Mammary epithelial cell (primary cell): ENCODE results near the gene LRIG2.

Source experiments
- EZH2 ChIP-seq: IDR thresholded peaks from 2 replicates; pipeline ENCODE4 v1.6.1; 2012; ENCODE audit warnings: low read length, inconsistent platforms, borderline replicate concordance
- TF ChIP-seq, protein P1 (sequence below), 2 donors: IDR thresholded peaks in 1 of 2; conservative IDR thresholded peaks in 1 of 2; 2 replicates each; pipeline ENCODE4 v1.5.1; 2011 to 2012; ENCODE audit warnings: inconsistent platforms in 2 of 2, low read length in 2 of 2, mild to moderate bottlenecking in 2 of 2, control low read depth in 1 of 2, low read depth in 1 of 2; ENCODE audit not compliant: insufficient read depth in 1 of 2; ENCODE audit errors: extremely low read depth in 1 of 2

GRCh38 chr1:113103048-113103447, 30.1 kb downstream of the LRIG2 start:
- TF ChIP-seq, protein P1, sequence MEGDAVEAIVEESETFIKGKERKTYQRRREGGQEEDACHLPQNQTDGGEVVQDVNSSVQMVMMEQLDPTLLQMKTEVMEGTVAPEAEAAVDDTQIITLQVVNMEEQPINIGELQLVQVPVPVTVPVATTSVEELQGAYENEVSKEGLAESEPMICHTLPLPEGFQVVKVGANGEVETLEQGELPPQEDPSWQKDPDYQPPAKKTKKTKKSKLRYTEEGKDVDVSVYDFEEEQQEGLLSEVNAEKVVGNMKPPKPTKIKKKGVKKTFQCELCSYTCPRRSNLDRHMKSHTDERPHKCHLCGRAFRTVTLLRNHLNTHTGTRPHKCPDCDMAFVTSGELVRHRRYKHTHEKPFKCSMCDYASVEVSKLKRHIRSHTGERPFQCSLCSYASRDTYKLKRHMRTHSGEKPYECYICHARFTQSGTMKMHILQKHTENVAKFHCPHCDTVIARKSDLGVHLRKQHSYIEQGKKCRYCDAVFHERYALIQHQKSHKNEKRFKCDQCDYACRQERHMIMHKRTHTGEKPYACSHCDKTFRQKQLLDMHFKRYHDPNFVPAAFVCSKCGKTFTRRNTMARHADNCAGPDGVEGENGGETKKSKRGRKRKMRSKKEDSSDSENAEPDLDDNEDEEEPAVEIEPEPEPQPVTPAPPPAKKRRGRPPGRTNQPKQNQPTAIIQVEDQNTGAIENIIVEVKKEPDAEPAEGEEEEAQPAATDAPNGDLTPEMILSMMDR (conservative IDR thresholded peaks at IDR 0.05 in 1 of 2, IDR thresholded peaks at IDR 0.05 in 1 of 2; ENCODE audit: extremely low read depth in 1 of 2, insufficient read depth in 1 of 2, low read depth in 1 of 2, low read length in 2 of 2), result no peak
- no peak for TF ChIP-seq EZH2
